HG03060 (cell line): ENCODE results near the gene MYBPC3.

Source experiments
- ATAC-seq: cut with Tn5 transposase; IDR thresholded peaks from one replicate; pipeline ENCODE4 v1.9.1; 2021; ENCODE audit warnings: low read depth, moderate number of reproducible peaks; ENCODE audit not compliant: unreplicated experiment

Gene MYBPC3

DNA sequence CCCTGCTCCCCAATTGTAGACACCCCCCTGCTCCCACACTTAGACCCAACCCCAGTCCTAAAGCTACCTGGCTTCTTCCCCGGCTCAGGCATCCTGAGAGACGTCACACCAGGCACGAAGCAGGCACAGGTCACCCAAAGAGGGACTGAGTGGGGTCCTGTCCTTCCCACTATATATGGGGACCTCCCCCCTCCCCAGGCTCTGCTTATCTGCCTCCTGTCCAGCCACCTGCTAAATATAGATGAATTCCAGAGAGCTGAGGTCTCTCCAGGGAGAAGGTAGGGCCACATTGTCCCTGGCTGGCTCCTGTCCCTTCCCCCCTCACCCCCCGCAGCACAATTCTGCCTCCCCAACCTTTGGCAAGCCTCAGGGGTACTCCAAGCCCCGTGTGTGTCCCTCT lies at the start of gene MYBPC3:
Gene MYBPC3, minus strand, starts transcription at position 147 of the 400 bp plus-strand sequence. Its CDS starts 55 bp downstream, at position 92.
- no peak for ATAC-seq

DNA sequence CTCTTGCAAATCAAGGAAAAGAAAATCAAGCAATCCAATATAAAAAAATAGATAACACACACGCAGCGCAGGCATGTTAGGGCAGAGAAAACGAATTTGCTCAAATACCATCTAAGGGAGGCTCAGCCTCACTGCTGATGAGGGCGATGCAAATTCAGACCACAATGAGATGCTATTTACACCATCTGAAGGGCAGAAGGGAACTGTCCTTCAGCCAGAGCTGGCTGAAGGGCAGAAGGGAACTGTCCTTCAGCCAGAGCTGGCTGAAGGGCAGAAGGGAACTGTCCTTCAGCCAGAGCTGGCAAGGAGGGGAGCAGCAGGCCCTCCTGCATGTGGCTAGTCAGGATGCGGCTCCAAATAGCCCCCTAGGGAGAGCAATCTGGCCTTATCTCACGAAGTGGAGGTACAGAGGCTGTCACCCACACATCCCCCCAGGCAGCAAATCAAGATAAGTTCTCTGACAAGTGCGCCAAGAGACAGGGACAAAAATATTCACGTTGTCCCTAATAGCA lies 48.3 kb upstream of the MYBPC3 start:
- peak; percentile 43 for ATAC-seq

DNA sequence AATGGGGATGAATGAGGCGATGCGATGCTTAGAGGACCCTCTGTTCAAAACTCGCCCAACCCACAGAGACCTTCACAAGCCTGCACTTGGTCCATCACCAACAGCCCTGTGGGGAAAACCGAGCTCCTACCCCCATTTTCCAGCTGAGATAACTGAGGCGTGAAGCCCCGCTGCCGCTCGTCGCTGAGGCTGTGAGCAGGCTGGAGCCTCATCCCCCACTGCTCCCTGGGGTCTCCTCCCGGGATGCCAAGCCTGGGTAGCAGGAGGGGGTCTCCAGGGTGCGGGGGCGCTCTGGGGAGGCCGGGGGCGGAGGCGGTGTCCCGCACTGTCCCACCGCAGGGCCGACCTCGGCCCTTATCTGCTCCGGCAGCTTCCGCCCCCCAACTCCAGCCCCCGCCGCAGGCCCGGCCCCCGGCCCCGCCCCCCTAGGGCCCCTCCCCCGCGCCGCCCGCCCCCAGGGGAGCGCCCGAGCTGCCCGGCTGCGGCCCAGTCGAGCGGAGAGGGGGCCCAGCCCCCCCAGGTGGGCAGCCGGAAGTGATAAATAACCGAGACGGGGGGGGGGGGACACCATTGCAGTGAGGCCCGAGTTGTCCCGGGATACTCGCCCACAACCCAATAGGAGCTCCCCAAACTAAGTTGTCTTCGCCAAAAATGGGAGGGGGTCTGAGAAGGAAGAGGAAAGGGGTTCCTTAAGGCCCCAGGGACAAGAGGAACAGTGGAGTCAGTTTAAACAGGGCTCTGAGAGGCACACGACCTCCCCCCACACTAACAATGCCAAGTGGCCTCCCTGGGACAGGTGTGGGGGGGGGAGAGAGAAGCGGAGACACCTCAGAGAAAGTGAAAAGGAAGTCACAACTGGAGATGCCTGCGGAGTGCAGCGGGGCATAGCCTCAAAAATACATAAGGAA lies 47.6 kb upstream of the MYBPC3 start:
- peak; percentile 19 for ATAC-seq

DNA sequence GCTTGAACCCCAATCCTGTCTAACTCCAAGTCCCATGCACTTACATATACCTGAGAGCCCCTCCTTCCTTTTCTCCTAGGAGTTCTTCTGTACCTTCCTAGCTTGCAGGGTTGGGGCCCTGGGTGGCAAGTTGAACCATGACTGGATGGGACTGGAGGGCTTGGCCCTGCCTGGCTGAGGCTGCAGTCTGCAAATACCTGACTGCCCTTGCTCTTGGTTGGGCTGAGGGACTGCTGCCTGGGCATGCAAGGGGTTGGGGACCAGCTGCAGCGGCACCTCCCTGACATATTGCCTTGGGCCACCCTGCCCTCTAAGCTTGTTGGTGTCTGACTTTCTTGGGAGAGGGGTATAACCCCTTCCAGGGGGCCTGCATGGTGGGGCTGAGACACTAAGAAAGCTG lies 46.0 kb upstream of the MYBPC3 start:
- ATAC-seq: no peak

DNA sequence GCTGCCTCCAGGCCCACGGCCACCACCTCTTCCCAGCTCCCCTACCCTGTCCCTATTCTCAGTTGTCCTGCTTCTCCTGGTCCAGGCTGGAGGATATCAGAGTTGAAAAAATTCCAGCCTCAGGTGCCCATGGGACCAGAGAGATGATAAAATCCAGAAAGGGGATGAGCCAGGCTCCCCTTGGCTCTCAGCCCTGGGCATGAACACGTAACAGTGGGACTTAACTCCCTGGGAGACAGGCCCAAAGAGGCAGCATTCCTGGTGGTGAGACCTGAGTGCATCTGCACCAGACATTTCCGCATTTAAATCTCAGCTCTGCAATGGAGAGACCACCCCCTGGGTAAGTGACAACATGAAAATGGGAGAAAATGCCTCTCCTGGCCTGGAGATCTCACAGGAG lies 45.5 kb upstream of the MYBPC3 start:
- ATAC-seq: no peak

- no peak for ATAC-seq
Observed at GRCh38 chr11:47396049-47396320, 43.5 kb upstream of the MYBPC3 start.

DNA sequence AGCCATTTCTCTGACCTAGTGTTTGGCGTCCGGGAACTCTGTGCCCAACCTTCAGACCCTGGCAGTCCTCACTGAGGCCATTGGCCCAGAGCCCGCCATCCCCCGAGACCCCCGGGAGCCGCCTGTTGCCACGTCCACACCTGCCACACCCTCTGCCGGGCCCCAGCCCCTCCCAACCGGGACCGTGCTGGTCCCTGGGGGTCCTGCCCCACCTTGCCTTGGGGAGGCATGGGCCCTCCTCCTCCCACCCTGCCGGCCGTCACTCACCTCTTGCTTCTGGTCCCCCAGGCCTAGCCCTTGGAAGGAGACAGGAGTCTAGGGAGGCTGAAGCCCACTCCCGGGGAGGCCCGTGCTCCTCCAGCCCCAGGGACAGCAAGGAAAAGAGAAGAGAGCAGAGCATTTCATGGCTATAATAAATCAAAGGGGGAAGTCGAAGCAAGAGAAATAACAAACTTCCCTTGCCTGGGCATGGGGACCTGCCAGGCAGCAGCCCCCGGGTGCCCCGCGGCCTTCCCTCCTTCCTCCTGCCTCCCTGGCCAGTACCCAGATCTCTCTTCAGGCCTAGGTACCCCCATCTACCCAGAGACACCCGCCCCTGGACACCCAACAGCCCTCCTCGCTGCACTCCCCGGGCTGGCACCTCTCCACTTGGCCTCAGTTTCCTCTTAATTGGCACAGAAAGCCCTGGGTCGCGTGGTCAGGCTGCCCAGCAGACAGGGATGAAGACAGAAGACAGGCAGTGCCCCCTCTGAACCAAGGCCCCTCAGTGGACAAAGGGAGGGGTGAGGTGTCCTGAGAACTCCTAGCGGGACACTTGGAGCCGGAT lies 42.9 kb upstream of the MYBPC3 start:
- ATAC-seq: no peak

DNA sequence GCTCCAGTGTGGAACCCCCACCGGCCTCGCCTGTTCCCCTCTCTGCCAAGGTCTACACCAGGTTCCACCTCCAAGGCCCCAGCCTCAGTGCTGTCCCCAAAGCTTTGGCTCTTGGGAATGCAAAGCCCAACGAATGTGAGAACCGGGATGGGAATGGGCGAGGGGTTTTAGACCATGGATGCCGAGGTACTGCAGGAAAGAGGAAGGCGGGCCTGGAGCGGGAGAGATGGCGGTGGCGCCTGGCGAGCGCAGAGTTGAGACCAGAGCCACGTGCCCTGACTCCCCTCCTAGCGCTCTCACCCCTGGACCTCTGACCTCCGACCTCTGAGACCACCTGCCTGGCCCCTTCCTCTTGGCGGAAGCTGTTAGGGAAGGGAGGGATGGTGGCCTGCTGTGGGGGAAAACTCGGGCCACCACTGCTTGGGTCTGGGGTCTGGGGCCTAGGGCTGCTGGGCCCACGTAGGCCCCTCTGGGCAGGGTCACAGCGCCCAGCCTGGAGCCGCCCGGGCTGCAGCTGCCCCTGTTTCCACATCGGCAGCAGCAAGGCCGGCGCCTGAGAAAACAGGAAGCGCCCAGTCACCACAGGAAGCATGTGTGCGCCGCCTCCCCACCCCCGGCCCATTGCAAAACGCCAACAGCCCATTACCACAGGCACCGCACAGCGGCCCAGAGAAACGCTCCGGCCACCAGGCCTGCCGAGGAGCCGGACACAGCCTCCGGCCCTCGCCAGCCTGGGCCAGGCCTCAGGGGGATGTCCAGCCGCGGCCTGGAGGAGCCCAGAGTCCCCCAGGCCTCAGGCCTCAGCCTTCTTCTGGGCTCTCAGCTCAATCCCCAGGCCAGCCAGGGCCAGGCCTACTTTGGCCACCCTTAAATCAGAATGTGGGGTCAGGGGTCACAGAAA lies 42.1 kb upstream of the MYBPC3 start:
- no peak for ATAC-seq

DNA sequence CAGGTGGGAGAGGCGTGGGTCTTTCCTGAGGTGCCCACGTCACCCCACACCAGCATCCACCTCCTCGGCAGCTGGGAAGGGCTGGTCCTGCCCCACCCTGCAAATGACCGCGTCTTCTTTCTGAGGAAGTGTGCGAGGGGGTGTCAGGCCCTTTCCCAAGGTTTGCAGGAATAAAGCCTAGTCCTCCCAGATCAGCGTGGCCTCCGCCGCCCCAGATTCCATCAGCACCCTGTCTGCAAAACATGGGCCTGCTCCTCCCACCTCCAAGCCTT lies 41.5 kb upstream of the MYBPC3 start:
- no peak for ATAC-seq

GRCh38 chr11:47393163-47394049 lies 40.9 kb upstream of the MYBPC3 start:
- no peak for ATAC-seq

- ATAC-seq: no peak
Observed at GRCh38 chr11:47392546-47393162, 40.2 kb upstream of the MYBPC3 start.

- no peak for ATAC-seq
Observed at GRCh38 chr11:47391711-47392432, 39.4 kb upstream of the MYBPC3 start.

- ATAC-seq: no peak
Observed at GRCh38 chr11:47391077-47391583, 38.6 kb upstream of the MYBPC3 start.

- ATAC-seq: no peak
Observed at GRCh38 chr11:47390422-47390760, 37.9 kb upstream of the MYBPC3 start.

DNA sequence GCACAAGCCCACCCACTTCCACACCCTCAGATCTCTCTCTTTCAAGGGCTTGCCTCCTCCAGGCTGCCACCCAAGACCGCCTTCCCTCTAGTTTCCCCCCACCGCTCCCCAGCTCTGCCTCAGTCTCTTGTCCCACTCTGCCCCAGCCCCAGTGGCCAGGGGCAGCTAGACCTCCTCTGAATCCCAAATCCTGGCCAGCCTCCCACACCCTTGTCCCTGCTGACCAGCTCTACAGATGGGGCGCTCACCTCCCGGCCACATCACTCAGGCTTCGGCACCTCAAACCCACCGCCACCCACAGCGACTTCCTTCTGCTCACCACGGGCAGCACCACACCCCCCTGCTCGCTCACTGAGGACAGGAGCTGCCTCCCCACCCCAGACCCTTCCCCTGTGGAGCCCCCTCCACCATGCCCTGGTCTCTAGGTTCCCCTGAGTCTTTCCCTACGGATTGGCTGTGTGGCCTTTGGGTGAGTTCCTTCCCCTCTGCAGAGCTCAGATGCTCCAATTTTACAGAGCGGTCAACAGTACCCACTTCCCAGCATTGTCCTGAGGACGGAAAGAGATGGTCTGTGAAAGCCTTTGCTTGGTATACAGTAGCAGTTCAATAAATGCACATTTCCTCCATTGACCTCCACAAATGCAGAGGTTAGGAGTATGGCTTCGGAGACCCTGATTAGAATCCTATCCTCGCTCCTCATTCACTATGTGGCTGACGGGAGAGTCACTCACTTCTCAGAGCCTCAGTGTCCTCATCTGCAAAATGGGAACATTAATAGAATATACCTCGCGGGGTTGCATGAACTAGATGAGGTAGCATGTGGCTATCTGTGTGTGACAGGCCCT lies 37.3 kb upstream of the MYBPC3 start:
- ATAC-seq: no peak

- no peak for ATAC-seq
Observed at GRCh38 chr11:47388697-47389576, 36.4 kb upstream of the MYBPC3 start.
